Esophagus (tissue), 2 donors: ENCODE data around the gene CD320. TPM values are rescaled to one million over a fixed set of nuclear protein-coding genes. Genes with fewer than 3 reads are reported as not detected.

Experiments
- H3K27ac ChIP-seq, 2 donors: one replicate each; pipeline ENCODE4 v1.5.1; 2013; ENCODE audit warnings: low read depth in 2 of 2, mild to moderate bottlenecking in 2 of 2, inconsistent platforms in 1 of 2, low read length in 1 of 2, moderate library complexity in 1 of 2
- H3K27me3 ChIP-seq, 2 donors: one replicate each; pipeline ENCODE4 v1.6.1; 2013; ENCODE audit warnings: low read length in 2 of 2, control low read depth in 1 of 2, mild to moderate bottlenecking in 1 of 2; ENCODE audit not compliant: insufficient read depth in 2 of 2, control insufficient read depth in 1 of 2
- H3K36me3 ChIP-seq, 2 donors: one replicate each; pipeline ENCODE4 v1.6.1; 2013; ENCODE audit warnings: low read length in 1 of 2; ENCODE audit not compliant: control insufficient read depth in 2 of 2, insufficient read depth in 2 of 2
- H3K4me1 ChIP-seq, 2 donors: one replicate each; pipeline ENCODE4 v1.6.1; 2013; ENCODE audit warnings: low read length in 1 of 2; ENCODE audit not compliant: control insufficient read depth in 2 of 2, insufficient read depth in 2 of 2
- H3K4me3 ChIP-seq, 2 donors: one replicate each; pipeline ENCODE4 v1.5.1; 2013; ENCODE audit warnings: low read length in 2 of 2, mild to moderate bottlenecking in 2 of 2, low read depth in 1 of 2, moderate library complexity in 1 of 2
- H3K9me3 ChIP-seq, 2 donors: one replicate each; pipeline ENCODE4 v1.6.1; 2013; ENCODE audit warnings: mild to moderate bottlenecking in 2 of 2, low read depth in 1 of 2, low read length in 1 of 2, moderate library complexity in 1 of 2; ENCODE audit not compliant: control insufficient read depth in 2 of 2, insufficient read depth in 1 of 2
- WGBS, 2 donors: extraction: QIAGEN DNeasy Blood & Tissue Kit; methylation state at CpG; one replicate each; pipeline ENCODE4 v1.1.7; 2013; 5-methylcytosine and 5-hydroxymethylcytosine counted together
- polyA plus RNA-seq, 2 donors: library from polyadenylated mRNA; stranded (reverse); fragments of 200-250 nt; gene quantifications; one replicate each; pipeline ENCODE4 v1.2.3, GENCODE V29; 2013
- donor health status: healthy with polysubstance abuse.
- donor health status: Bipolar disorder and iron deficiency.

The CD320 gene
- polyA plus RNA-seq, 2 donors: 9.4 to 17.9 TPM

DNA sequence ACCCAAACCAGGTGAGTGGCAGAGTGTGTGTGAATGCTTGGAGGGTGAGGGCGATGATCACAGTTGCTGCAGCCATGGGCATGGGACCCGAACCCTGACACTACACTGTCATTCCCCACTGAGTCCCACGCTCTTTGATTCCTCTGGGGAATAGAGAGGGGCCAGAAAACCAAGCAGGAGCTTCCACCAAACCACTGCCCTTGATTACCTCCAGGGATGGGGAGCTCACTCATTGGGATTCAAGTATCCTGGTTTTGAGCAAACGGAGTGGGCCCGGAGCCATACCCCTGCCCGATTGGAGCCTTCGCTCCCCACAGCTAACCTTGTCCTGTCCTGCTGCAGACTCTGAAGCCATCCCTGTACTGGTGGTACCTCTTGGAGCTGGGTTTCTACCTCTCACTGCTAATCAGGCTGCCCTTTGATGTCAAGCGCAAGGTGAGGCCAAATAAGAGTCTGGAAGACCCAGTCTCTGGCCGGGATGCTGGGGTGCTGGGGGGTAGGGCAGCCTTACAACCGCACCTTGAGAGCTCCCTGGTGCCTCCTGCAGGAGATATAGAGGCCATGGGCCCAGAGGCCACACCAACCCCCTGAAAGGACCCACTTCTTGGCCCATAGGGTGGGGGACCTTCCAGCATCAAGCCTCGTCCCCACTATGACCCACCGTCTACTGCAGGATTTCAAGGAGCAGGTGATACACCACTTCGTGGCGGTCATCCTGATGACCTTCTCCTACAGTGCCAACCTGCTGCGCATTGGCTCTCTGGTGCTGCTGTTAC lies 51.7 kb downstream of the CD320 start:
- H3K27ac ChIP-seq: no peak overlapping the region
- 95 to 96% methylated on average over 14 to 15 of the region's 15 CpGs for WGBS, 2 donors

GRCh38 chr19:8255426-8256125 lies 52.6 kb downstream of the CD320 start:
- Histone ChIP-seq H3K9me3 (no peaks in the 10 kb centered on the region), H3K27me3 (no peaks in the 10 kb centered on the region), H3K4me3 (no peak overlapping the region), H3K4me1 (peaks cover 2 to 7% of the 10 kb centered on the region in 2 donors), H3K27ac (no peak overlapping the region), H3K36me3 (peaks cover 14 to 44% of the 10 kb centered on the region in 2 donors)
- 85 to 86% methylated on average over 18 of the region's 18 CpGs for WGBS, 2 donors

More for the DNA sequence above, 51.7 kb downstream of the CD320 start:
- no peaks in the 10 kb centered on the region for H3K27me3 ChIP-seq
- H3K4me3 ChIP-seq: no peak overlapping the region
- H3K4me1 ChIP-seq: peaks cover 0 to 2% of the 10 kb centered on the region in 2 donors
- peaks cover 14 to 42% of the 10 kb centered on the region in 2 donors for H3K36me3 ChIP-seq
- no peaks in the 10 kb centered on the region for H3K9me3 ChIP-seq

GRCh38 chr19:8254286-8255001 lies 53.7 kb downstream of the CD320 start:
- 85 to 88% methylated on average over 11 of the region's 11 CpGs for WGBS, 2 donors
- Histone ChIP-seq H3K4me1 (peaks cover 2 to 8% of the 10 kb centered on the region in 2 donors), H3K4me3 (no peak overlapping the region), H3K27me3 (no peaks in the 10 kb centered on the region), H3K9me3 (no peaks in the 10 kb centered on the region), H3K36me3 (peaks cover 14 to 40% of the 10 kb centered on the region in 2 donors), H3K27ac (no peak overlapping the region)

DNA sequence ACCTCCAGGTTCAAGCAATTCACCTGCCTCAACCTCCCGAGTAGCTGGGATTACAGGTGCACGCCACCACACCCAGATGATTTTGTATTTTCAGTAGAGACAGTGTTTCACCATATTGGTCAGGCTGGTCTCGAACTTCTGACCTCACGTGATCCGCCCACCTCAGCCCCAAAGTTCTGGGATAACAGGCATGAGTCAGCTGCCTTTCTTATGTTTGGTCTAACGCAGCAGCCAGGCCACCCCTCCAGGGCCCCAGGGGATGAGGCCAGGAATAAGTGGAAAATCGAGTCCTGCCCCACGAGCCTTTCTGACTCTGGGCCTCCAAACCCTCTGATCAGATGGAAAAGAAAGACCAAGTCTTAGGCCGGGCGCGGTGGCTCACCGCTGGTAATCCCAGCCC lies 54.5 kb downstream of the CD320 start:
- Histone ChIP-seq H3K27me3 (no peaks in the 10 kb centered on the region), H3K27ac (no peak overlapping the region), H3K4me1 (peaks cover 2 to 8% of the 10 kb centered on the region in 2 donors), H3K4me3 (no peak overlapping the region), H3K9me3 (no peaks in the 10 kb centered on the region), H3K36me3 (peaks cover 14 to 35% of the 10 kb centered on the region in 2 donors)
- WGBS, 2 donors: 73 to 80% methylated on average over 12 of the region's 12 CpGs

DNA sequence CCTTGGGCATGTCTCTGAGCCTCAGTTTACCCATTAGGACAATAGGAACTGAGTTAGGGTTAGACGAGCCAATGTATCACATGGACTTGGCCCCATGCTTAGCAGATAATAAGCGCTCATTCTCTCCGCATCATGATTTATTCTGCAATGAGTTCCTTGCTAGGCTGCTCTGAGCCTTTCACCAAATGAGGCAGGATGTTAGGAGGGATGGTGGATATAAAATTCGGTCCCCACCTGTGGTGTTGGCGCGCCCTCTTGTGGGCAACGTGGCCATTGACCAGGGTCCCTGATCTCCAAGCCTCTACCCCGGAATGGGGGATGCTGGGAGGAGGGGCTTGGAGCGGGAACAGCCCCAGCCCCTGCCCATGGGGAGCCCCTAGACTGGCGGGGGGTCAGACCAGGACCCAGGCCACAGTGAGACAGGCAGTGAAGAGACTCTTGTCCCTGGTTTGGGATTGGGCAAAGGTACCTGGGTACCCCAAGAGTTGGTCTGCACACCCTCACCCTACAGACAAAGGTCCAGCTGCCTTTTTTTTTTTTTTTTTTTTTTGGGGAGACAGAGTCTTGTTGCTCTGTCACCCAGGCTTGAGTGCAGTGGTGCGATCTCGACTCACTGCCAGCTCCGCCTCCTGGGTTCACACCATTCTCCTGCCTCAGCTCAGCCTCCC lies 55.1 kb downstream of the CD320 start:
- Histone ChIP-seq H3K4me3 (no peak overlapping the region), H3K36me3 (peaks cover 14 to 35% of the 10 kb centered on the region in 2 donors), H3K27ac (no peak overlapping the region), H3K27me3 (no peaks in the 10 kb centered on the region), H3K4me1 (peaks cover 2 to 8% of the 10 kb centered on the region in 2 donors), H3K9me3 (no peaks in the 10 kb centered on the region)
- WGBS, 2 donors: 25 to 27% methylated on average over 13 of the region's 13 CpGs

Other genes starting within 250 kb of the CD320 start
- under 1 TPM; under 0.01 to 0.02 TPM for gene FBN3, start 158.8 kb downstream of the CD320 start, polyA plus RNA-seq
- gene CERS4, start 99.0 kb downstream of the CD320 start, polyA plus RNA-seq: 10 to 100 TPM; 67.7 to 70.0 TPM
- 100 to 1,000 TPM; 103 to 112 TPM for gene NDUFA7, start 13.0 kb upstream of the CD320 start, polyA plus RNA-seq
- gene RPS28, start 13.1 kb upstream of the CD320 start, polyA plus RNA-seq: 100 to 1,000 TPM; 725 to 804 TPM
- gene KANK3, start 34.9 kb upstream of the CD320 start, polyA plus RNA-seq: 1 to 10 TPM; 4.2 to 5.2 TPM
- gene ANGPTL4, start 55.8 kb upstream of the CD320 start, polyA plus RNA-seq: 100 to 1,000 TPM in 1 of 2 donors, 10 to 100 TPM in 1; 27.2 to 126 TPM
- 10 to 100 TPM; 60.8 to 75.3 TPM for gene RAB11B, start 82.0 kb upstream of the CD320 start, polyA plus RNA-seq
- gene MARCHF2, start 104.9 kb upstream of the CD320 start, polyA plus RNA-seq: 10 to 100 TPM; 22.0 to 29.0 TPM
- gene HNRNPM, start 136.6 kb upstream of the CD320 start, polyA plus RNA-seq: 100 to 1,000 TPM in 1 of 2 donors, 10 to 100 TPM in 1; 49.9 to 134 TPM
- gene PRAM1, start 194.3 kb upstream of the CD320 start, polyA plus RNA-seq: 1 to 10 TPM in 1 of 2 donors, under 1 TPM in 1; 0.28 to 1.4 TPM
- gene ZNF414, start 205.8 kb upstream of the CD320 start, polyA plus RNA-seq: 10 to 100 TPM; 22.6 to 27.2 TPM